Umbilical cord (tissue), 2 donors: ENCODE measurements around the gene VWA3B. TPM values are rescaled to one million over a fixed set of nuclear protein-coding genes. Genes with fewer than 3 reads are reported as not detected.
"Not testable (repeated sequence)": the region's sequence is repeated elsewhere in the genome, so short reads cannot be mapped to it uniquely, and the experiment has no call there.

Experiments
- DNase-seq: peaks from one replicate; pipeline ENCODE4 v3.0.0-alpha.2; 2015; ENCODE audit warnings: low spot score
- total RNA-seq: library from RNA; depleted of rRNA; stranded (reverse); fragments of >200 nt; gene quantifications from one replicate; pipeline ENCODE4 v1.2.3, GENCODE V29; 2014; ENCODE audit warnings: low replicate concordance; ENCODE audit not compliant: insufficient read depth

VWA3B gene
- total RNA-seq, 1 donor from 2014 or later: 6.7 TPM

GRCh38 chr2:98084869-98085238 lies 2.1 kb upstream of the VWA3B start:
- DNase-seq: no peak

DNA sequence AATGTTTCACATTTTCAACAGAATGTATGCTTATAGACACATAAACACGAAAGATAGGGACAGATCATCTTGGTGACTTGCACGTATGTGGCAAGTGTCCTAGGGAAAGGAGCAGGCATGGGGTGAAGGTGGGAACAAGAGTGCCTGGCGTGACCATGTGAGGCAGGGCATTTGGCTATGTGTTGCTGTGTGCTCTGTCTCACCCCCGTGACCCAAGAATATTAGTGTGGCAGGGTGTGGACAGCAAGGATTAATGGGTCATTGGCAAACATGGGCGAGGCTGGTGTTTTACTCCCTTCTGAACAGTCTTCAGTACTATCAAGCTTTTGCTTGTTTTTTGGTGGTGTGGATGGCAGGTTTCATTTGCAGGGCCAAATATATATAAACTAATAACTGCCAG lies 1.3 kb upstream of the VWA3B start:
- no peak for DNase-seq

GRCh38 chr2:98087447-98088020 lies 567 bp downstream of the VWA3B start:
- peak; percentile 18 for DNase-seq

GRCh38 chr2:98088261-98088660 lies 1.3 kb downstream of the VWA3B start:
- DNase-seq: peak; percentile 28

GRCh38 chr2:98089941-98090340 lies 3.0 kb downstream of the VWA3B start:
- no peak for DNase-seq

GRCh38 chr2:98090951-98091350 lies 4.0 kb downstream of the VWA3B start:
- DNase-seq: no peak

GRCh38 chr2:98091738-98092137 lies 4.8 kb downstream of the VWA3B start:
- DNase-seq: no peak

DNA sequence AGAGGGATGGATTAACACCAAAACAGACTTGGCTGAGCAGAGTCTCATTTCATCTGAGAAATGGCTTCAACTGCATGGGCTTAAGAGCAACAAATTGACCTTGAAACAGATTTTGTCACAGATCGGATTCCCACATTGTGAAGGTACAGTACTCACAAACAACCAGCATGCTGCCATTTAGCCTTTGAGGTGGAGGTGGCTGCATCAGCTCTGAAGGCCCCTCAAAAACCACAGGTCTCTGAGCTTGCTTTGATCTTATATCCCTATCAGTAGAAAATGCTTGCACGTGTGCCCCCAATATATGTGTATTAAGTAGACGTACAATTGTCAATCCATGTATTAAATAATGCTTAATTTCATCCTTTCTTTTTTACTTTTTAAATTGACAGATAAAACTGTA lies 6.2 kb downstream of the VWA3B start:
- DNase-seq: no peak

DNA sequence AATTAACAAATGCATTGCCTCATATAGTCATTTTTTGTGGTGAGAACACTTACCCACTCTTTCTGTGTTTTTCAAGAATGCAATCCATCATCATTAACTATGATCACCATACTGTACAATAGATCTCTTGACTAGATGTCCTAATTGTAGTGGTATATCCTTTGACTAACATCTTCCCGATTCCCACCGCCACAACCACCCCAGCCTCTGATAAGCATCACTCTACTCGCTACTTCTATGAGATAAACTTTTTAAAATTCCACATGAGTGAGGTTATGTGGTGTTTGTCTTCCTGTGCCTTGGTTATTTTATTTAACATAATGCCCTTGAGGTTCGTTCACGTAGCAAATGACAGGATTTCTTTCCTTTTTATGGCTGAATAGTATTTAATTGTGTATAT lies 6.6 kb downstream of the VWA3B start:
- DNase-seq: no peak

GRCh38 chr2:98099939-98100743 lies 13.2 kb downstream of the VWA3B start:
- DNase-seq: no peak

- DNase-seq: not testable (repeated sequence)
Measured at GRCh38 chr2:98102315-98102714, 15.3 kb downstream of the VWA3B start.

DNA sequence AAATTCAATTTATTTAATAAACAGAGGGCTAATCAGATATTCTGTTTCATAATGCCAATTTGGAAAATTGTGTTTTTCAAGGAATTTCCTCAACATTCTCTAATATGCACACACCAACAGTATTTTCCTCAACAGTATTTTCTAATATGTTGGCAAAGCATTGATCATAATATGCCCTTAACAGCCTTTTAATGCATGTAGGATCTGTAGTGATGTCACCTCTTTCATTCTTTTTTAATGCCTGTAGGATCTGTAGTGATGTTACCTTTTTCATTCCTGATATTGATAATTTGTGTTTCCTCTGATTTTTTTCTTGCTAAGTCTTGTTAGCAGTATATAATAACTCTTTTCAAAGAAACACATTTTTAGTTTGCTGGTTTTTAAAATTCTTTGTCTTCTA lies 15.9 kb downstream of the VWA3B start:
- DNase-seq: no peak

GRCh38 chr2:98108110-98108509 lies 21.1 kb downstream of the VWA3B start:
- DNase-seq: no peak

DNA sequence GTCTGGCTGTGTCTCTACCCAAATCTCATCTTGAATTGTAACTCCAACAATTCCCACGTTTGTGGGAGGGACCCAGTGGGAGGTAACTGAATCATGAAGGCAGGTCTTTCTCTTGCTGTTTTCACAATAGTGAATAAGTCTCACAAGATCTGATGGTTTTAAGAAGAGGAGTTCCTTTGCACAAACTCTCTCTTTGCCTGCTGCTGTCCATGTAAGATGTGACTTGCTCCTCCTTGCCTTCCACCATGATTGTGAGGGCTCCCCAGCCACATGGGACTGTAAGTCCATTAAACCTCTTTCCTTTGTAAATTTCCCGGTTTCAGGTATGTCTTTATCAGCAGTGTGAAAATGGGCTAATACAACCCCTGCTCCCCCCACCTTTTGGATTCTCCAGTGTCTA lies 23.8 kb downstream of the VWA3B start:
- no peak for DNase-seq

DNA sequence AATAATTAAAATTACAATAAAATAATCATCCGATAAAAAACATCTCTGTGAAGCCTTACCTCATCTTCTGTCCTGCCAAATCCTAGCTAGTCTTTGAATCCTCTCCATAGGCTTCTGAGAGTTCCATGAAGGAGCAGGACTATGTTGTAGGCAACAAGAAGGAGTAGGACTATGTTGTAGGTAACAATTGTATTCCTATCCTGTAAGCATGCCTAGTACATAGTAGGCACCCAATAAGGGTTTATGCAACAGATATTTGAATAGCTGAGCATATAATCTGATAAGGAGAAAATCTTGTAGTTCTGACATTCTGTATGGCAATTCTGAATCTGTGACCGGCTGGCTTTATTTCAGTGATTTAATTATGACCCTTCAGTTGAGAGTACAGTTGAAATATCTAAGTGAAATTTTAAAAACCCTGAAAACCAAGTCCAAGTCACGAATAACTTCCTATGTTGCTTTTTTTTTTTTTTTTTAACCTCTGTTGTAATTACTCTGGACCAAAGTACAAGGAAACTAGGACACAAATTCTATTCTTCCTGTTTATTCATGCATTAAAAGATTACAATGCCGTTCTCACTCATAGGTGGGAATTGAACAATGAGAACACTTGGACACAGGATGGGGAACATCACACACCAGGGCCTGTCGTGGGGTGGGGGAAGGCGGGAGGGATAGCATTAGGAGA lies 27.8 kb downstream of the VWA3B start:
- DNase-seq: no peak

- DNase-seq: peak; percentile 17
Measured at GRCh38 chr2:98118161-98118560, 31.2 kb downstream of the VWA3B start.

DNA sequence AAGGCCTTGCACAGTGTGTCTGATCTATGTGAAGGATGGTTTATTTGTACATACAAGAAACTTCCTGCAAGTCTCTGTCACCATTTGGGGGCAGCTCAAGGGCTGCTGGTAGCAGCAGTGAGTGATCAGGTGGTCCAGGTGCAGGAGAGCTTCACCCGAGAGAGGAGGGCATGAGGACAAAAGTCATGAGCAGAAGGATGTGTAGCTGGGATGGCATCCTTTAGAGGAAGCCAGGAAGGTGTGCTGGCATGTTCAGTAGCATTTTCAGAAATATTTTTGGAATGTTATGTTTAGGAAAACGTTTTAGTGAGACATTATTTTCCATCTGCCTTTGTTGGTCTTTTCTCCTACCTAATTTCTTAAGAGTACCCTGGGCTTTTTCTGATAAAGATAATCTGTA lies 31.9 kb downstream of the VWA3B start:
- no peak for DNase-seq

DNA sequence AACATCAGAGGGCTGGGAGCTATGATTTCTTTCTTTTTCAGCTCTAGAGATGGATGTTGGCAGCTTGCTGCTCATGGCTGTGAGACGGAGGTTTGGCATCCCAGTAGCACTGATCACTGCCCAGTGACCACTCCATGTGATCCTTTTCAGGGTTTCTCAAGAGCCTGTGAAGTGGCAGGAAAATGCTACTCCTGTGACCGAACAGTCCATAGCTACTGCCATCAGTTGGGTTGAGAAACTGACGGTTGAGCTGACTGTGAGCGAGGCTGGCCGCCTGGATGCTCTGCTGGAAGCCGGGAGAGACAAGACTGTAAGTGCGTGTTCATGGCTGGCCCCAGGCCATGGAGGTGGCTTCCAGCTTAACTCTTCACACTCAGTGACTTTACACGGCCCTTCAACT lies 34.2 kb downstream of the VWA3B start:
- DNase-seq: no peak

- DNase-seq: no peak
Measured at GRCh38 chr2:98122524-98122923, 35.6 kb downstream of the VWA3B start.

- no peak for DNase-seq
Measured at GRCh38 chr2:98123286-98123685, 36.3 kb downstream of the VWA3B start.

- no peak for DNase-seq
Measured at GRCh38 chr2:98126061-98126460, 39.1 kb downstream of the VWA3B start.

- DNase-seq: no peak
Measured at GRCh38 chr2:98127229-98127989, 40.4 kb downstream of the VWA3B start.
